CD14-positive monocyte (primary cell): ENCODE data around the gene SEMA3C. TPM values are rescaled to one million over a fixed set of nuclear protein-coding genes. Genes with fewer than 3 reads are reported as not detected.

Experiments used
- DNase-seq, 3 donors: peaks; one replicate each; pipeline ENCODE4 v3.0.0-alpha.2; 2011 to 2022
- H2AFZ ChIP-seq: 2 replicates; pipeline ENCODE4 v1.6.0; 2012; ENCODE audit warnings: mild to moderate bottlenecking, low read depth, low read length, inconsistent platforms; ENCODE audit not compliant: insufficient read depth, poor library complexity, severe bottlenecking
- H3K27ac ChIP-seq, 2 donors: 1 replicate in 1 of 2; 2 replicates in 1 of 2; pipeline ENCODE4 v1.5.1; 2012 to 2013; ENCODE audit warnings: low read length in 2 of 2, control low read depth in 1 of 2, inconsistent platforms in 1 of 2, low read depth in 1 of 2, mild to moderate bottlenecking in 1 of 2
- H3K27me3 ChIP-seq, 2 donors: one replicate each; pipeline versions ENCODE4 v1.6.0 to v1.6.1; 2011 to 2013; ENCODE audit warnings: low read length in 2 of 2; ENCODE audit not compliant: control insufficient read depth in 2 of 2, insufficient read depth in 2 of 2
- H3K36me3 ChIP-seq, 2 donors: replicated peaks in 1 of 2; 1 replicate in 1 of 2; 2 replicates in 1 of 2; pipeline versions ENCODE4 v1.5.1 to v1.6.1; 2012 to 2013; ENCODE audit warnings: low read length in 2 of 2, control low read depth in 1 of 2, inconsistent platforms in 1 of 2, mild to moderate bottlenecking in 1 of 2; ENCODE audit not compliant: insufficient read depth in 2 of 2, control insufficient read depth in 1 of 2
- H3K4me1 ChIP-seq, 2 donors: 1 replicate in 1 of 2; 2 replicates in 1 of 2; pipeline versions ENCODE4 v1.5.1 to v1.6.1; 2012 to 2013; ENCODE audit warnings: low read length in 2 of 2, control low read depth in 1 of 2, inconsistent platforms in 1 of 2, mild to moderate bottlenecking in 1 of 2, moderate library complexity in 1 of 2; ENCODE audit not compliant: insufficient read depth in 2 of 2, control insufficient read depth in 1 of 2
- H3K4me2 ChIP-seq: replicated peaks from 2 replicates; pipeline ENCODE3; 2012; ENCODE audit warnings: low read length, moderate library complexity, mild to moderate bottlenecking; ENCODE audit not compliant: poor library complexity, severe bottlenecking; ENCODE audit errors: extremely low read depth
- H3K4me3 ChIP-seq, 3 experiments: fragments of 200-600 bp in 1 of 3; sonication (generic) in 1 of 3; replicated peaks in 1 of 3; 1 replicate in 2 of 3; 2 replicates in 1 of 3; pipeline ENCODE4 v1.5.1; 2011 to 2013; ENCODE audit warnings: low read length in 3 of 3, mild to moderate bottlenecking in 3 of 3, control low read depth in 2 of 3, low read depth in 2 of 3, inconsistent platforms in 1 of 3, moderate library complexity in 1 of 3
- H3K79me2 ChIP-seq: 2 replicates; pipeline ENCODE4 v1.6.0; 2012; ENCODE audit warnings: mild to moderate bottlenecking, control low read depth, inconsistent platforms, low read length, moderate library complexity; ENCODE audit not compliant: insufficient read depth
- H3K9ac ChIP-seq: 2 replicates; pipeline ENCODE4 v1.6.0; 2017; ENCODE audit warnings: low read length, mild to moderate bottlenecking; ENCODE audit not compliant: insufficient read depth, poor library complexity, severe bottlenecking
- H3K9me3 ChIP-seq, 2 donors: replicated peaks in 1 of 2; 1 replicate in 1 of 2; 2 replicates in 1 of 2; pipeline versions ENCODE4 v1.5.1 to v1.6.1; 2012 to 2013; ENCODE audit warnings: low read length in 2 of 2, control low read depth in 1 of 2; ENCODE audit not compliant: control insufficient read depth in 1 of 2, insufficient read depth in 1 of 2
- H4K20me1 ChIP-seq: 2 replicates; pipeline ENCODE4 v1.6.0; 2012; ENCODE audit warnings: mild to moderate bottlenecking, low read length, control low read depth, moderate library complexity; ENCODE audit not compliant: insufficient read depth
- H3K27ac Mint-ChIP-seq, 7 donors: one replicate each; pipeline ENCODE4 v1.8.0; 2020; ENCODE audit warnings: mild to moderate bottlenecking in 7 of 7, mixed read lengths in 7 of 7, moderate library complexity in 6 of 7, inconsistent platforms in 2 of 7
- H3K27me3 Mint-ChIP-seq, 3 donors: one replicate each; pipeline ENCODE4 v1.8.0; 2021 to 2022; ENCODE audit warnings: low read depth in 3 of 3, mild to moderate bottlenecking in 3 of 3, mixed read lengths in 3 of 3, moderate library complexity in 3 of 3, inconsistent platforms in 1 of 3
- H3K36me3 Mint-ChIP-seq, 2 donors: one replicate each; pipeline ENCODE4 v1.8.0; 2020; ENCODE audit warnings: mixed read lengths in 2 of 2, inconsistent platforms in 1 of 2, mild to moderate bottlenecking in 1 of 2
- H3K4me1 Mint-ChIP-seq: one replicate; pipeline ENCODE4 v1.8.0; 2020; ENCODE audit warnings: mild to moderate bottlenecking, mixed read lengths
- H3K4me3 Mint-ChIP-seq, 2 donors: one replicate each; pipeline ENCODE4 v1.8.0; 2020; ENCODE audit warnings: mild to moderate bottlenecking in 2 of 2, mixed read lengths in 2 of 2, moderate library complexity in 1 of 2
- H3K9me3 Mint-ChIP-seq, 7 donors: one replicate each; pipeline ENCODE4 v1.8.0; 2020 to 2022; ENCODE audit warnings: mixed read lengths in 7 of 7, mild to moderate bottlenecking in 6 of 7, moderate library complexity in 6 of 7, inconsistent platforms in 2 of 7
- WGBS: methylation state at CpG from one replicate; pipeline ENCODE4 v1.1.5; 2013; ENCODE audit warnings: missing lambda C conversion rate; ENCODE audit not compliant: insufficient coverage; 5-methylcytosine and 5-hydroxymethylcytosine counted together
- intact Hi-C, 2 donors: fragments of 100-400 bp; cut with micrococcal nuclease; formaldehyde crosslinking; loops; one replicate each; pipeline versions ENCODE4 v1.15.0 to v1.15.1; 2023
- polyA plus RNA-seq, 3 donors: library from polyadenylated mRNA; depleted of rRNA in 1 of 3; unstranded in 2 of 3; stranded (reverse) in 1 of 3; fragments of 300-500 nt in 2 of 3; fragments of >200 nt in 1 of 3; fragmentation: Illumina TruSeq in 2 of 3; gene quantifications; 1 replicate in 2 of 3; 2 replicates in 1 of 3; pipeline ENCODE4 v1.2.3, GENCODE V29; 2012 to 2021
- TF ChIP-seq, protein P1 (sequence below): fragments of 200-600 bp; IDR thresholded peaks from one replicate; pipeline ENCODE4 v1.8.0; 2022; ENCODE audit warnings: antibody characterized with exemption, mild to moderate bottlenecking

Gene SEMA3C
- polyA plus RNA-seq, 3 donors = 7.2 to 14.1 (median 13.7) TPM

DNA sequence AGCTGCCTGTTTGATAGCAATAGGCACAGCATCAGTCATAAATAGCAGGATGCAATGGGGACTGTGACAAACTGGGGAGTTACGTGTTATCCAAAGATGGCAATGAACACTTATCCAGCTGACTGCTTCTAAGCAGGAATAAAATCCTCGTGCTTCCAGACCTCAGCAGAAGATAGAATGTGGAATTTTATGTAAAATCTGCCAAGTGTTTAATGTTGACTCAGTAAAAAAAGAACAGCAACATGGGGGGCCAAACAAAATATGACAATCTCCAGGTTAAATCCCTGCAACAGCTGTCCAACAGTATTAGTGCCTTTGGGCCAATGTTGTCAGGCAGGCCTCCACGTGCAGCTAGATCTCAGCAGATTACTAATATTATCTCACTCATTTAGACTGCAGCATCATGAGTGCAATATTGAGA is 127.3 kb downstream of the SEMA3C start:
- no peak for DNase-seq
- H3K4me1 ChIP-seq = no peaks in the 10 kb centered on the region
- no peak overlapping the region for H3K4me3 Mint-ChIP-seq

GRCh38 chr7:80790877-80791276 is 128.0 kb downstream of the SEMA3C start:
- no peaks in the 10 kb centered on the region for H4K20me1 ChIP-seq
- H3K9ac ChIP-seq = no peak overlapping the region
- peaks cover 51 to 54% of the 10 kb centered on the region in 2 donors for H3K36me3 Mint-ChIP-seq
- H3K36me3 ChIP-seq = peaks cover 8 to 60% of the 10 kb centered on the region in 2 donors
- peaks cover 3% of the 10 kb centered on the region for H3K4me1 Mint-ChIP-seq
- H3K9me3 ChIP-seq = no peaks in the 10 kb centered on the region
- H3K4me2 ChIP-seq = no peak overlapping the region
- H3K27ac ChIP-seq = no peak overlapping the region
- TF ChIP-seq, protein P1, sequence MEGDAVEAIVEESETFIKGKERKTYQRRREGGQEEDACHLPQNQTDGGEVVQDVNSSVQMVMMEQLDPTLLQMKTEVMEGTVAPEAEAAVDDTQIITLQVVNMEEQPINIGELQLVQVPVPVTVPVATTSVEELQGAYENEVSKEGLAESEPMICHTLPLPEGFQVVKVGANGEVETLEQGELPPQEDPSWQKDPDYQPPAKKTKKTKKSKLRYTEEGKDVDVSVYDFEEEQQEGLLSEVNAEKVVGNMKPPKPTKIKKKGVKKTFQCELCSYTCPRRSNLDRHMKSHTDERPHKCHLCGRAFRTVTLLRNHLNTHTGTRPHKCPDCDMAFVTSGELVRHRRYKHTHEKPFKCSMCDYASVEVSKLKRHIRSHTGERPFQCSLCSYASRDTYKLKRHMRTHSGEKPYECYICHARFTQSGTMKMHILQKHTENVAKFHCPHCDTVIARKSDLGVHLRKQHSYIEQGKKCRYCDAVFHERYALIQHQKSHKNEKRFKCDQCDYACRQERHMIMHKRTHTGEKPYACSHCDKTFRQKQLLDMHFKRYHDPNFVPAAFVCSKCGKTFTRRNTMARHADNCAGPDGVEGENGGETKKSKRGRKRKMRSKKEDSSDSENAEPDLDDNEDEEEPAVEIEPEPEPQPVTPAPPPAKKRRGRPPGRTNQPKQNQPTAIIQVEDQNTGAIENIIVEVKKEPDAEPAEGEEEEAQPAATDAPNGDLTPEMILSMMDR = no peak
- 100% methylated on average over 3 of the region's 4 CpGs for whole genome bisulfite sequencing
- no peak for DNase-seq
- intact Hi-C loops = no loop called here
- no peak overlapping the region for H3K27ac Mint-ChIP-seq
- no peaks in the 10 kb centered on the region for H3K27me3 ChIP-seq
- H3K4me3 Mint-ChIP-seq = no peak overlapping the region
- no peaks in the 10 kb centered on the region for H3K4me1 ChIP-seq
- no peak overlapping the region for H2AFZ ChIP-seq
- no peak overlapping the region for H3K4me3 ChIP-seq
- H3K9me3 Mint-ChIP-seq = peaks cover 0 to 2% (median 0%) of the 10 kb centered on the region in 7 donors
- peaks cover 0 to 1% (median 0%) of the 10 kb centered on the region in 3 donors for H3K27me3 Mint-ChIP-seq
- H3K79me2 ChIP-seq = no peaks in the 10 kb centered on the region

More for the DNA sequence above, 127.3 kb downstream of the SEMA3C start:
- Histone ChIP-seq H3K9me3 (no peaks in the 10 kb centered on the region), H3K36me3 (peaks cover 8 to 59% of the 10 kb centered on the region in 2 donors), H4K20me1 (no peaks in the 10 kb centered on the region), H3K4me3 (no peak overlapping the region), H3K4me2 (no peak overlapping the region), H3K9ac (no peak overlapping the region), H3K79me2 (no peaks in the 10 kb centered on the region), H2AFZ (no peak overlapping the region), H3K27ac (no peak overlapping the region), H3K27me3 (no peaks in the 10 kb centered on the region)
- H3K9me3 Mint-ChIP-seq = peaks cover 0 to 2% (median 0%) of the 10 kb centered on the region in 7 donors
- WGBS = 100% methylated on average over 1 of the region's 3 CpGs
- peaks cover 0 to 1% (median 0%) of the 10 kb centered on the region in 3 donors for H3K27me3 Mint-ChIP-seq
- TF ChIP-seq, protein P1 = no peak
- peaks cover 50 to 57% of the 10 kb centered on the region in 2 donors for H3K36me3 Mint-ChIP-seq
- H3K27ac Mint-ChIP-seq = no peak overlapping the region
- intact Hi-C loops = no loop called here
- H3K4me1 Mint-ChIP-seq = peaks cover 3% of the 10 kb centered on the region
